T-cell (primary cell): ENCODE results near the gene CELSR1. TPM values are rescaled to one million over a fixed set of nuclear protein-coding genes. Genes with fewer than 3 reads are reported as not detected.
"Not testable (repeated sequence)": the region's sequence is repeated elsewhere in the genome, so short reads cannot be mapped to it uniquely, and the experiment has no call there.

Experiments
- ATAC-seq, 4 experiments: fragments of 200-7000 bp in 3 of 4; fragments of 150-1000 bp in 1 of 4; cut with Tn5 transposase; replicated peaks in 1 of 4; 1 replicate in 3 of 4; 2 replicates in 1 of 4; pipeline ENCODE4 v1.10.0; 2021; ENCODE audit warnings: moderate library complexity in 3 of 4, mild to moderate bottlenecking in 2 of 4, moderate number of reproducible peaks in 1 of 4
- CTCF ChIA-PET, 2 donors: fragments of 300-600 bp; sonication (Branson Sonifier 250); formaldehyde crosslinking; loops; one replicate each; lab custom pipeline; 2022; ENCODE audit warnings: antibody characterized with exemption in 2 of 2; lab: Charles Lee
- POLR2A ChIA-PET, 2 donors: fragments of 300-600 bp; sonication (Branson Sonifier 250); formaldehyde crosslinking; loops; one replicate each; lab custom pipeline; 2022; ENCODE audit warnings: antibody characterized with exemption in 2 of 2; lab: Charles Lee
- DNase-seq, 35 experiments: peaks; one replicate each; pipeline versions ENCODE4 v3.0.0 to v3.0.0-alpha.2; 2013 to 2023
- H3K27ac ChIP-seq: one replicate; pipeline ENCODE4 v1.5.1; 2013; ENCODE audit warnings: low read length
- H3K27me3 ChIP-seq, 2 experiments: replicated peaks in 1 of 2; 1 replicate in 1 of 2; 2 replicates in 1 of 2; pipeline versions ENCODE4 v1.6.1 to v1.7.0; 2013; ENCODE audit warnings: low read length in 1 of 2, mixed read lengths in 1 of 2; ENCODE audit not compliant: control insufficient read depth in 2 of 2, insufficient read depth in 2 of 2; ENCODE audit errors: extremely low read depth in 1 of 2
- H3K36me3 ChIP-seq, 2 donors: 1 replicate in 1 of 2; 2 replicates in 1 of 2; pipeline versions ENCODE4 v1.6.1 to v1.7.0; 2013; ENCODE audit warnings: low read length in 1 of 2; ENCODE audit not compliant: control insufficient read depth in 2 of 2, insufficient read depth in 1 of 2; ENCODE audit errors: extremely low read depth in 1 of 2
- H3K4me1 ChIP-seq, 2 experiments: 1 replicate in 1 of 2; 2 replicates in 1 of 2; pipeline versions ENCODE4 v1.6.1 to v1.7.0; 2013; ENCODE audit warnings: low read length in 2 of 2, mixed read lengths in 1 of 2; ENCODE audit not compliant: insufficient read depth in 2 of 2, control insufficient read depth in 1 of 2; ENCODE audit errors: extremely low read depth in 1 of 2
- H3K4me3 ChIP-seq, 2 donors: 1 replicate in 1 of 2; 2 replicates in 1 of 2; pipeline versions ENCODE4 v1.5.1 to v1.7.0; 2013; ENCODE audit warnings: mild to moderate bottlenecking in 2 of 2, low read length in 1 of 2, moderate library complexity in 1 of 2; ENCODE audit not compliant: control insufficient read depth in 1 of 2; ENCODE audit errors: extremely low read depth in 1 of 2
- H3K9me3 ChIP-seq: 2 replicates; pipeline ENCODE4 v1.7.0; 2013
- H3K27ac Mint-ChIP-seq, 2 donors: one replicate each; pipeline ENCODE4 v1.8.0; 2020 to 2021; ENCODE audit warnings: mild to moderate bottlenecking in 2 of 2, mixed read lengths in 2 of 2
- H3K27me3 Mint-ChIP-seq, 2 donors: one replicate each; pipeline ENCODE4 v1.8.0; 2021 to 2022; ENCODE audit warnings: mixed read lengths in 2 of 2
- H3K36me3 Mint-ChIP-seq: one replicate; pipeline ENCODE4 v1.8.0; 2021; ENCODE audit warnings: mixed read lengths
- H3K4me1 Mint-ChIP-seq, 3 donors: one replicate each; pipeline ENCODE4 v1.8.0; 2020 to 2022; ENCODE audit warnings: mixed read lengths in 3 of 3, mild to moderate bottlenecking in 1 of 3
- H3K4me3 Mint-ChIP-seq, 3 donors: one replicate each; pipeline ENCODE4 v1.8.0; 2020 to 2022; ENCODE audit warnings: mild to moderate bottlenecking in 3 of 3, mixed read lengths in 3 of 3, moderate library complexity in 3 of 3
- H3K9me3 Mint-ChIP-seq, 3 donors: one replicate each; pipeline ENCODE4 v1.8.0; 2020 to 2022; ENCODE audit warnings: mixed read lengths in 3 of 3
- WGBS: methylation state at CpG from one replicate; pipeline ENCODE4 v1.1.5; 2013; ENCODE audit warnings: missing lambda C conversion rate; ENCODE audit not compliant: insufficient coverage; 5-methylcytosine and 5-hydroxymethylcytosine counted together
- total RNA-seq, 35 experiments: library from RNA in 6 of 35; stranded (reverse) in 6 of 35; fragments of 120-200 nt in 1 of 35; gene quantifications; one replicate each; pipeline versions ENCODE4 v1.2.1 to v1.2.4 and lab custom pipeline; 2013 to 2026

Gene CELSR1
- total RNA-seq, 5 donors from 2014 or later (not counting 1 experiment from before 2014, with no cell fraction given) = 1.1 to 2.7 (median 1.6) TPM

GRCh38 chr22:46399251-46400024 lies 138.0 kb downstream of the CELSR1 start:
- Histone ChIP-seq H3K4me1 (peaks cover 0 to 32% of the 10 kb centered on the region in 2 experiments), H3K36me3 (no peaks in the 10 kb centered on the region), H3K27me3 (peaks cover 0 to 17% of the 10 kb centered on the region in 2 experiments), H3K27ac (no peak overlapping the region), H3K4me3 (no peak overlapping the region), H3K9me3 (no peaks in the 10 kb centered on the region)
- no peak overlapping the region for H3K27ac Mint-ChIP-seq
- ATAC-seq = peak in 1 of 4 experiments; percentile 37
- ChIA-PET CTCF (no interaction called here), POLR2A (no interaction called here)
- WGBS = 41% methylated on average over 5 of the region's 16 CpGs
- H3K4me3 Mint-ChIP-seq = no peak overlapping the region
- no peaks in the 10 kb centered on the region for H3K27me3 Mint-ChIP-seq
- no peaks in the 10 kb centered on the region for H3K36me3 Mint-ChIP-seq
- peak in 2 of 35 experiments; percentile 8 to 13 for DNase-seq
- peaks cover 0 to 15% (median 7%) of the 10 kb centered on the region in 3 donors for H3K4me1 Mint-ChIP-seq
- no peaks in the 10 kb centered on the region for H3K9me3 Mint-ChIP-seq

- H3K27me3 Mint-ChIP-seq = no peaks in the 10 kb centered on the region
- DNase-seq = no peak
- no peaks in the 10 kb centered on the region for H3K9me3 Mint-ChIP-seq
- POLR2A ChIA-PET = no interaction called here
- CTCF ChIA-PET = no interaction called here
- Histone ChIP-seq H3K4me1 (peaks cover 0 to 30% of the 10 kb centered on the region in 2 experiments), H3K9me3 (no peaks in the 10 kb centered on the region), H3K36me3 (no peaks in the 10 kb centered on the region), H3K4me3 (no peak overlapping the region), H3K27ac (no peak overlapping the region), H3K27me3 (peaks cover 0 to 28% of the 10 kb centered on the region in 2 experiments)
- WGBS = 90% methylated on average over 18 of the region's 19 CpGs
- ATAC-seq = no peak
- H3K4me1 Mint-ChIP-seq = peaks cover 9 to 15% (median 9%) of the 10 kb centered on the region in 3 donors
- no peaks in the 10 kb centered on the region for H3K36me3 Mint-ChIP-seq
- no peak overlapping the region for H3K4me3 Mint-ChIP-seq
- no peak overlapping the region for H3K27ac Mint-ChIP-seq
Measured at GRCh38 chr22:46397951-46398350, 139.5 kb downstream of the CELSR1 start.

- 97% methylated on average over 11 of the region's 18 CpGs for WGBS
- ATAC-seq (no peak), DNase-seq (no peak)
- H3K4me1 Mint-ChIP-seq = peaks cover 9 to 11% (median 9%) of the 10 kb centered on the region in 3 donors
- no peaks in the 10 kb centered on the region for H3K27me3 Mint-ChIP-seq
- CTCF ChIA-PET = no interaction called here
- H3K27ac Mint-ChIP-seq = no peak overlapping the region
- Histone ChIP-seq H3K9me3 (no peaks in the 10 kb centered on the region), H3K4me1 (peaks cover 0 to 30% of the 10 kb centered on the region in 2 experiments), H3K36me3 (no peaks in the 10 kb centered on the region), H3K27ac (no peak overlapping the region), H3K4me3 (no peak overlapping the region), H3K27me3 (peaks cover 0 to 28% of the 10 kb centered on the region in 2 experiments)
- no peaks in the 10 kb centered on the region for H3K9me3 Mint-ChIP-seq
- POLR2A ChIA-PET = no interaction called here
- no peaks in the 10 kb centered on the region for H3K36me3 Mint-ChIP-seq
- no peak overlapping the region for H3K4me3 Mint-ChIP-seq
Measured at GRCh38 chr22:46397514-46397913, 139.9 kb downstream of the CELSR1 start.

- not testable (repeated sequence) for H3K36me3 Mint-ChIP-seq
Measured at GRCh38 chr22:46397049-46397448, 140.4 kb downstream of the CELSR1 start.

GRCh38 chr22:46395145-46395544 lies 142.3 kb downstream of the CELSR1 start:
- Mint-ChIP-seq H3K4me1 (peaks cover 9 to 11% (median 9%) of the 10 kb centered on the region in 3 donors), H3K9me3 (no peaks in the 10 kb centered on the region), H3K27me3 (peaks cover 0 to 2% of the 10 kb centered on the region in 2 donors), H3K36me3 (no peaks in the 10 kb centered on the region), H3K4me3 (no peak overlapping the region), H3K27ac (no peak overlapping the region)
- Histone ChIP-seq H3K27ac (no peak overlapping the region), H3K9me3 (no peaks in the 10 kb centered on the region), H3K4me1 (peaks cover 0 to 24% of the 10 kb centered on the region in 2 experiments), H3K4me3 (no peak overlapping the region), H3K27me3 (peaks cover 0 to 40% of the 10 kb centered on the region in 2 experiments), H3K36me3 (no peaks in the 10 kb centered on the region)
- WGBS = 94% methylated on average over 13 of the region's 13 CpGs
- ChIA-PET CTCF (no interaction called here), POLR2A (no interaction called here)
- DNase-seq = no peak
- ATAC-seq = no peak

More at GRCh38 chr22:46397049-46397448, 140.4 kb downstream of the CELSR1 start:
- H3K36me3 ChIP-seq, CTCF ChIA-PET, H3K4me3 Mint-ChIP-seq, H3K9me3 Mint-ChIP-seq, ATAC-seq, H3K27ac ChIP-seq, H3K4me3 ChIP-seq, H3K27me3 Mint-ChIP-seq, H3K27ac Mint-ChIP-seq, DNase-seq, H3K9me3 ChIP-seq: not testable (repeated sequence)
- peaks cover 0 to 30% of the 10 kb centered on the region in 2 experiments for H3K4me1 ChIP-seq
- peaks cover 9 to 11% (median 9%) of the 10 kb centered on the region in 3 donors for H3K4me1 Mint-ChIP-seq
- WGBS = 80% methylated on average over 1 of the region's 5 CpGs
- peaks cover 0 to 28% of the 10 kb centered on the region in 2 experiments for H3K27me3 ChIP-seq
- POLR2A ChIA-PET = interaction anchor here in 1 of 2 donors (0.6 kb wide), 1 partner anchor 556 kb away, joined by 3 read pairs; no protein-coding TSS in a partner anchor

- Mint-ChIP-seq H3K4me3 (no peak overlapping the region), H3K36me3 (no peaks in the 10 kb centered on the region), H3K4me1 (peaks cover 9 to 11% (median 9%) of the 10 kb centered on the region in 3 donors), H3K27me3 (peaks cover 0 to 4% of the 10 kb centered on the region in 2 donors), H3K9me3 (no peaks in the 10 kb centered on the region), H3K27ac (no peak overlapping the region)
- H3K36me3 ChIP-seq = no peaks in the 10 kb centered on the region
- ChIA-PET POLR2A (no interaction called here), CTCF (no interaction called here)
- DNase-seq (no peak), ATAC-seq (no peak)
- no peak overlapping the region for H3K27ac ChIP-seq
- H3K4me1 ChIP-seq = peaks cover 0 to 21% of the 10 kb centered on the region in 2 experiments
- peaks cover 0 to 46% of the 10 kb centered on the region in 2 experiments for H3K27me3 ChIP-seq
- WGBS = 96% methylated on average over 10 of the region's 14 CpGs
- no peaks in the 10 kb centered on the region for H3K9me3 ChIP-seq
- H3K4me3 ChIP-seq = no peak overlapping the region
Measured at GRCh38 chr22:46394622-46395021, 142.8 kb downstream of the CELSR1 start.
